ENCODE results near the gene CNOT8. TPM values are rescaled to one million over a fixed set of nuclear protein-coding genes. Genes with fewer than 3 reads are reported as not detected.
A peak's percentile ranks its signal among the peaks of the same experiment; 100 is the strongest.
"Not testable (repeated sequence)": the region's sequence is repeated elsewhere in the genome, so short reads cannot be mapped to it uniquely, and the experiment has no call there.

Gene CNOT8
- total RNA-seq, 4 donors from 2014 or later, result 47.8 to 92.9 (median 65.4) TPM

DNA sequence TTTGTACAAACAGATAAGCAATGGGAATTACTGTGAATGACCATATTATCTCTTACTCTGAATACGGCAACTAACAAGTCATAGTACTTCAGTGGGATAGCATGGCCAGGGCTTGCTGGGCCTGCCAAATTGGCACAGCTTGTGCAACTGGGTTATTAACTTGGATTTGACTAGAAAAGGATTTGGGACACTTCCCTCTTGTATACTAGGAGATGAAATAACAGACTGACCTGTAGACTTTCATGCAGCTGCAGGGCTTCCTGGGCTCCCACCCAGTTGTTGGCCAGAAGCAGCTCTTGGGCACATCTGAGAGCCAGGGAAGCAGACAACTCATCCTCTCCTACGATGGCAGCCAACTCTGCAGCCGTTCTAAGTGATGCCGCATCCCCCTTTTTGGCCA lies 39.8 kb downstream of the CNOT8 start:
- intact Hi-C loops (cut with DNase I; ENCODE audit: low total_unique reads), result no loop called here
- TF ChIP-seq POLR2A (IDR thresholded peaks at IDR 0.05), result no peak
- TF ChIP-seq, protein P1, sequence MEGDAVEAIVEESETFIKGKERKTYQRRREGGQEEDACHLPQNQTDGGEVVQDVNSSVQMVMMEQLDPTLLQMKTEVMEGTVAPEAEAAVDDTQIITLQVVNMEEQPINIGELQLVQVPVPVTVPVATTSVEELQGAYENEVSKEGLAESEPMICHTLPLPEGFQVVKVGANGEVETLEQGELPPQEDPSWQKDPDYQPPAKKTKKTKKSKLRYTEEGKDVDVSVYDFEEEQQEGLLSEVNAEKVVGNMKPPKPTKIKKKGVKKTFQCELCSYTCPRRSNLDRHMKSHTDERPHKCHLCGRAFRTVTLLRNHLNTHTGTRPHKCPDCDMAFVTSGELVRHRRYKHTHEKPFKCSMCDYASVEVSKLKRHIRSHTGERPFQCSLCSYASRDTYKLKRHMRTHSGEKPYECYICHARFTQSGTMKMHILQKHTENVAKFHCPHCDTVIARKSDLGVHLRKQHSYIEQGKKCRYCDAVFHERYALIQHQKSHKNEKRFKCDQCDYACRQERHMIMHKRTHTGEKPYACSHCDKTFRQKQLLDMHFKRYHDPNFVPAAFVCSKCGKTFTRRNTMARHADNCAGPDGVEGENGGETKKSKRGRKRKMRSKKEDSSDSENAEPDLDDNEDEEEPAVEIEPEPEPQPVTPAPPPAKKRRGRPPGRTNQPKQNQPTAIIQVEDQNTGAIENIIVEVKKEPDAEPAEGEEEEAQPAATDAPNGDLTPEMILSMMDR (IDR thresholded peaks at IDR 0.05), result no peak
- no peak overlapping the region for H3K4me3 ChIP-seq (ENCODE audit: low read depth, poor library complexity, severe bottlenecking)
- DNase-seq (ENCODE audit: low spot score in 2 of 2), result peak; percentile 55 to 83
- 69 to 86% methylated on average over 4 of the region's 4 CpGs for WGBS, 2 donors

DNA sequence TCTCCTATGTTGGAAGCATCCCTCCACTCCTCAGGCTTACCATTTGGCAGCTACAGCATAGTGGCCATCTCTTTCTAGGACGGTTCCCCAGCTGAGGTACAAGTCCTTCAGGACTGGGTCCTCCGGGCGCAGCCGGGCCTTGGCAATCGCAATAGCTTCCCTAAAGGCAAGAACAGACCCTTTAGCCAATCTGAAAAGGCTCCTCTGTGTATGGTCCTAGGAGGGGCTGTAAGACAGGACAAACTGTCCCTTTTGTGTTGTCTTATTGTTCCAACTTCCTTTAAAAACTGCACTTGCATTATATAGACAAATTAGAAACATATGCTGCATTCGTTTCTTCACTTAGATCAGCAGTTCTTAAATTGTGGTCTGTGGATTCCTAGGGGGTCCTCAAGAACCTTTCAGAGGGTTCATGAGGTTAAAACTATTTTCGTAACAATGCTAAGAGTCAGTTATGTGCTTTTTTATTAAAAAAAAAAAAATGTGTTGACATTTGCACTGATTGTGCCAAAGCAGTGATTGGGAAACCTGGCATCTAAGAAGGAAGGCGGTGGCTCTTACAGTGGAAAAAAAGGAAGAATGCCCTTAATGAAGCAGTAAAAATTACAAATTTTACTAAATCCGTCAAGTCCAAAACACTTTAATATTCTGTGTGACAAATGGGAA lies 40.9 kb downstream of the CNOT8 start:
- 59 to 69% methylated on average over 9 of the region's 9 CpGs for WGBS, 2 donors
- no peak overlapping the region for H3K4me3 ChIP-seq (ENCODE audit: low read depth, poor library complexity, severe bottlenecking)
- intact Hi-C loops (cut with DNase I; ENCODE audit: low total_unique reads), result no loop called here
- TF ChIP-seq, protein P1 (IDR thresholded peaks at IDR 0.05), result no peak
- TF ChIP-seq POLR2A (IDR thresholded peaks at IDR 0.05), result no peak
- peak; percentile 67 to 87 for DNase-seq (ENCODE audit: low spot score in 2 of 2)

DNA sequence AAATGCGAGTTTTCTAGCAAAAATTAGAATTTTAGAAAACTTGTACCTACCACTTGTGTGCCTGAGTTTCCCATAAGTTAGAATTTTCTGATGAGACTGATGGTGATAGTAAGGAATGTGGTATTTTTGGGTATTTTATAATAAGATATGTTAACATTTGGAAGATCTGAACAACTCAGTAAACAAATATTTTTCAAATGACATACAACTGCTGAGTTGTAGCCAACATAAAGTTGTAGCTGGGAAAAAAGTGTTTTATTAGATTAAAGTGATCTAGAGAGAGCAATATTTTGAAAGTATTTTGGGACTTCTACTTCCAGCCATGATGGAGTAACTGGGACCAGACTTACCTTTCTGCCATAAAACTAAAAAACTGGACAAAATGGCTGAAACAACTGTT lies 41.6 kb downstream of the CNOT8 start:
- no peak overlapping the region for H3K4me3 ChIP-seq (ENCODE audit: low read depth, poor library complexity, severe bottlenecking)
- DNase-seq (ENCODE audit: low spot score in 2 of 2), result no peak
- TF ChIP-seq, protein P1 (IDR thresholded peaks at IDR 0.05), result no peak
- no peak for TF ChIP-seq POLR2A (IDR thresholded peaks at IDR 0.05)
- intact Hi-C loops (cut with DNase I; ENCODE audit: low total_unique reads), result no loop called here
- WGBS, 2 donors, result 67 to 70% methylated on average over 1 of the region's 1 CpG

DNA sequence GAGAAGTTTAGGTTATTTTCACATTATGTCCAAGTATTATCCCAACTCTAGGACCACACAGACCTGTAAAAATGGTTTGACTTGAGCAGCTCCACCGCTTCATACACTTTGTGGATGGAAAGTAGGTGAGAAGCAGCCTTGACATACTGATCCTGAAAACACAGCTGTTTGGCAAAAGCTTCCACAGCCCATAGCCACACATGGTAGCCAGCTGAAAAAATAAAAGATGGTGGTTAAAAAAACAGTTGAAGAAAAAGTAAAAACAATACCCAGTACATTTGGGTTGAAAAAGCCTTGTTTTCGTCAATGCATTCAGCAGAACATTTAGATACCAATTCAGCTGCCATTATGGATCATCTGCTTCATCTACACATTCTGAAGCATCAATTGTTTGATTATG lies 42.8 kb downstream of the CNOT8 start:
- TF ChIP-seq, protein P1 (IDR thresholded peaks at IDR 0.05), result no peak
- TF ChIP-seq POLR2A (IDR thresholded peaks at IDR 0.05), result no peak
- no peak for DNase-seq (ENCODE audit: low spot score in 2 of 2)

DNA sequence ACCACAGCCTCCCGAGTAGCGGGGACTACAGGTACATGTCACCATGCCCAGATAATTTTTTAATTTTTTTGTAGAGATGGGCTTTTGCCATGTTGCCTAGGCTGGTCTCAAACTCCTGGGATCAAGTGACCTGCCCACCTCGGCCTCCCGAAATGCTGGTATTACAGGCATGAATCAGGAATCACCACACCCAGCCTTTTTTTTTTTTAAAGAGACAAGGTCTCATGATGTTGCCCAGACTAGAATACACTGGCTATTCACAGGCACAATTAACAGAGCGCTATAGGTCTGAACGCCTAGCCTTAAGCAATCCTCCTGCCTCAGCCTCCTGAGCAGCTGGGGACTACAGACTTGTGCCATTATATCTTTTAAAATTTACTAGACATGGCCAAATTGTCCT lies 43.5 kb downstream of the CNOT8 start:
- 79 to 80% methylated on average over 6 of the region's 6 CpGs for WGBS, 2 donors

More for the DNA sequence above, 42.8 kb downstream of the CNOT8 start:
- intact Hi-C loops (cut with DNase I; ENCODE audit: low total_unique reads), result no loop called here
- H3K4me3 ChIP-seq (ENCODE audit: low read depth, poor library complexity, severe bottlenecking), result no peak overlapping the region
- WGBS, 2 donors, result 75 to 93% methylated on average over 2 of the region's 2 CpGs

DNA sequence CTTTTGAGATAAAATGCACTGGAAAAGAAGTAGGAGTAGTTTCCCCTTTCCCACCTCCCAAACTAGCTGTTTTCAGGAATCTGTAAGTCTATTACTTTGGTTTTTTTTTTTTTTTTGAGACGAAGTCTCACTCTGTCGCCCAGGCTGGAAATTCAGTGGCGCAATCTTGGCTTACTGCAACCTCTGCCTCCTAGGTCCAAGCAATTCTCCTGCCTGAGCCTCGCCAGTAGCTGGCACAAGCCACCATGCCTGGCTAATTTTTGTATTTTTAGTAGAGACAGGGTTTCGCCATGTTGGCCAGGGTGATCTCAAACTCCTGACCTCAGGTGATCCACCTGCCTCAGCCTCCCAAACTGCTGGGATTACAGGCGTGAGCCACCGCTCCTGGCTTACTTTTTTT lies 47.2 kb downstream of the CNOT8 start:
- intact Hi-C loops (cut with DNase I; ENCODE audit: low total_unique reads); H3K4me3 ChIP-seq (ENCODE audit: low read depth, poor library complexity, severe bottlenecking); DNase-seq (ENCODE audit: low spot score in 2 of 2): not testable (repeated sequence)
- WGBS, 2 donors, result 80 to 86% methylated on average over 7 of the region's 7 CpGs

More for the DNA sequence above, 43.5 kb downstream of the CNOT8 start:
- DNase-seq (ENCODE audit: low spot score in 2 of 2), result peak in 1 of 2 donors; percentile 46
- intact Hi-C loops (cut with DNase I; ENCODE audit: low total_unique reads), result no loop called here
- TF ChIP-seq, protein P1 (IDR thresholded peaks at IDR 0.05), result no peak
- TF ChIP-seq POLR2A (IDR thresholded peaks at IDR 0.05), result no peak
- no peak overlapping the region for H3K4me3 ChIP-seq (ENCODE audit: low read depth, poor library complexity, severe bottlenecking)

All from lower leg skin (tissue), 4 donors.